GM18511 (cell line): Measurements from ENCODE around the gene LDAH.

ENCODE experiments used
- ATAC-seq: cut with Tn5 transposase; IDR thresholded peaks from one replicate; pipeline ENCODE4 v1.9.1; 2021; ENCODE audit warnings: mild to moderate bottlenecking, moderate library complexity; ENCODE audit not compliant: unreplicated experiment

The LDAH gene

GRCh38 chr2:20687260-20687832 lies 135.6 kb downstream of the LDAH start:
- no peak for ATAC-seq

DNA sequence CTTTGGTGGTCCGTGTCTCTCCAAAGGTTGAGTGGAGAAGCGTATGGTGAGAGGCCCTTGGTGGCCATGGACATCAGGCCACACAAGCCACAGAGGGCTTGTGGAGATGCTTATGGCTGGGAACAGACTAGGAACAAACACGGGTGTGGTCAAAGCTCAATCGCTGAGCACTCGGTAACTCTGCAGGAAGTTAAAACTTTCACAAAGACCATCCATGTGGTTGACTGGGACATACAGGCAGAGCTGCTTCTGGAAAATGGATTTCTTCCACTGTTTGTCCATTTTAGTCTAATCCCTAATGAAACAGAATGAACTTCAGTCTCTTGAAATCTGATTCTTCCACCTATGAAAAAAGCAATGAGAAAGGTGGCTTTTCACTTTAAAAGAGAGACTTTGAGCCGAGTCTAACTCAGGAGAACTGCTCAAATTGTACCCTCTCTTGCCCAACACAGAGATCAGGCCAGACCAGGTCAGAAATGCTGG lies 138.3 kb downstream of the LDAH start:
- no peak for ATAC-seq

DNA sequence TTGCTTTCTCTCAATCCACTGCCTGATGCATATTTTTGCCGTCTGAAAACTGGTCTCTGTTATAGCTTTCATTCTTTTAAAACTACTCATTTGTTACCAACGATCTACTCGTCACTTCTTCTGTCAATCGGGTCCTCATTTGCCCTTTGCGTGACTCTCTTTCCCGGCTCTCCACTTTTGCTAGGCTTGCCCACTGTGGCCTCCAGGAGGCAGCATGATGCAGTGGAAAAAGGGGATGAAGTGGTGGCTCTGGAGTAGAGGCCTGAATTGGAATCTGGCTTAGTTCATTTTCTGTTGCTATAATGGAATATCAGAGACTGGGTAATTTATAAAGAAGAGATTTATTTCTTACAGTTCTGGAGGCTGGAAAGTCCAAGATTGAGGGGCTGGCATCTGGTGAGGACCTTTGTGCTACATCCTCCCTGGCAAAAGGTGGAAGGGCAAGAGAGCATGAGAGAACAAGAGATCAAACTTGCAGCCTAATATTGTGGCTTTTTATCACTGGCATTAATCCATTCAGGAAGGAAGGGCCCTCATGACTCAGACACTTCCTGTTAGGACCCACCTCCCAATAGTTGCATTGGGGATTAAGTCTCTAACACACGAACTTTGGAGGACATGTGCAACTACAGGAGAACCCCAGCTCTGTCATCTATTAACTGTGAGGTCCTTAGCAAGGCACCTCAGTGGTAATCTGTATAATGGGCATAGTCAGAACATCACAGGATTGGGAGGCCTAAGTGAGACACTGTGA lies 140.6 kb downstream of the LDAH start:
- no peak for ATAC-seq

- no peak for ATAC-seq
These were observed 142.0 kb downstream of the LDAH start for GRCh38 chr2:20680744-20681375.

GRCh38 chr2:20678780-20679179 lies 144.1 kb downstream of the LDAH start:
- no peak for ATAC-seq

DNA sequence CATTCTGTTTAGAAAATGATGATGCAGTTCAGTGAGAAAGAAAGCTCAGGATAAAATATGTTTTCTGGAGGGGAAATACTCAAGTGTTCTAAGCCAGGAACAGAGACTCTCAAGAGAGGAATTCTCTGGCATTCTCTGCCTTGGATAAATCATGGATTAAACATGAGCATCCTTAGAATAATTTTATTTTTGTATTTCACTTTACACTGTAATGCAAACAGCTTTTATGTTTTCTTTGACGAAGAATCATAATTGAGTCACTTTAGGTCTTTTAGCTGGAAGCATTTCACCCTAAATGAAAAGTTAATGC lies 144.9 kb downstream of the LDAH start:
- ATAC-seq = no peak

DNA sequence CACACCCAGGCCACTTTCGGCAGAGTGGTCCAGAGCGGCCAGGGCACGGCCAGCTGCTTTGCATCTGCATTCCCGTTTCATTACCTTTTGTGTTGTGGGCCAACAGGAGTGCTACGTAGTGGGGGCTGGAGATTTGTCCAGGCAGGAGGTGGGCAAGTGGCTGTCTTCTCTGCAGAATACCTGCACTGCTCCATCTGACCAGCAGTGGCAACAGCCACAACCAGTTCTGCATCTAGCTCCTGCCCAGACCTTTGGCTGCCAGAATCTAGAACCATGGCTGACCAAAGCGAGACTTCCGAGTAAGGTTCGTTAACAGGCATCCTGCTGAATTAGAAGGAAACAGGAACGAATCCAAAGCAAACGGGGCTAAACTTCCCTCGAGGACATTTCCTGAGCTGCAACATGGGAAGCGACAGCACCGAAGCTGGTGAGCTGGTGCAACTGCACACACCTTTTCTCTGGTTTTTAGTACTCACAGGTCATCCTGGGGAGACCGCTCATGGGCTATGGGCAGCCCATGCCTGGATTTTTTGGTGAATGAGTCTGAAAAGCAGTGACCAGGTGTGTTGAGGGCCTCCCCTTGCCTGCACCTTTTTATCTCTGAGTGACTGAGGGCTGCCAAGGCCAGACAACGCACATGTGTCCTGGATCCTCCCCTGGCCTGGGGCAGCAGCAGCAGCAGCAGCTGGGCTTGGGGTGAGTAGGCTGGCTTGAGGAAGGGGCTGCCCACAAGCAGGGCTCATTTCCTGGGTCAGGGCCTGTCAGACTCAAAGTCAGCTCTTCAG lies 145.4 kb downstream of the LDAH start:
- ATAC-seq = peak; percentile 42

- peak; percentile 75 for ATAC-seq
These were observed 146.3 kb downstream of the LDAH start for GRCh38 chr2:20676353-20677215.

GRCh38 chr2:20675701-20676352 lies 147.1 kb downstream of the LDAH start:
- ATAC-seq = peak; percentile 68

GRCh38 chr2:20674974-20675679 lies 147.8 kb downstream of the LDAH start:
- no peak for ATAC-seq

GRCh38 chr2:20674309-20674965 lies 148.5 kb downstream of the LDAH start:
- ATAC-seq = no peak

DNA sequence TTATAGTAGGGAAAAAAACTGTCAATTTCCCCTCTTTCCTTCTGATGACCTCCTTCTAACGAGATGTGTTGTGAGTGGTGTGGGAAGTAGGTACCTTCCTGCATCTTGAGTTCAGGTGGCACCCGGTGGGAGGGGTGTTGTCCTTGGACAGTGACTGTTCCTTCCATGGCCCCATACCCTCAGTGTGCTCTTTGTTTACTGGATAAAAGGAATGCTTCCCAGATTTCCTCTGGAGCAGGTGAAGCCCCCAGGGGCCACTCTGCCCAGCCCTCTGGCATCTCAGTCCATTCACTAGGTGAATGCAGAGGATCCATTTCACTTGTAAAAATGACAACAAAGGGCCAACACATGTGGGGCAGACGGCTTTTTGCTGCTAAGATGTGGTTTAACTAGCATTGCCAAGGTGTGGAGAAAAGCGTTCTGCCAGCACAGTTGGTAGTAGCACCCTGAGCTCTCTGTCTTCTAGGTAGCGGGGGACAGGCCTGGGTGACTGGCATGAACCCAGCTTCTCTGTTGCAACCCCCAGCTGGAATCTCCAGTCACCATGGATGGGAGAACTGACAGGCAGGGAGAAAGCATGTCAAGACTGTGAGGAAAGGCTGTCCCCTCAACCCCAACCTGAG lies 149.1 kb downstream of the LDAH start:
- no peak for ATAC-seq

- no peak for ATAC-seq
These were observed 150.5 kb downstream of the LDAH start for GRCh38 chr2:20672201-20672951.

DNA sequence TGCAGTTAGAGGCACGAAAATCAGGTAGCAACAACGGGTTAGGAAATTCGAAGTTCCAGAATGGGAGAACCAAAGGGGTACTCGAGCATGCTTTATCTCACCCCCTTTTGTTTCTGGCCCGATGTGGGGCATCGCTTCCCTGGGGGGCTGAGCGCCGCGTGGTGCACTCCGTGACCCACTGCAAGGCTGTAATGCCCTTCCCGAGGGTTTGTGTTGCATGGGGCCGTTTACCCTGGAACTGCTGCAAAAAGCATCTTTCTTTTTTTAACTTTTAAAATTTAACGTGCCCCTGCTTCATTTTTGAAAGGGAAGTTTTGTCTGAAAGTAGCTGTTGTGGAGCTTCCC lies 151.2 kb downstream of the LDAH start:
- ATAC-seq = no peak

DNA sequence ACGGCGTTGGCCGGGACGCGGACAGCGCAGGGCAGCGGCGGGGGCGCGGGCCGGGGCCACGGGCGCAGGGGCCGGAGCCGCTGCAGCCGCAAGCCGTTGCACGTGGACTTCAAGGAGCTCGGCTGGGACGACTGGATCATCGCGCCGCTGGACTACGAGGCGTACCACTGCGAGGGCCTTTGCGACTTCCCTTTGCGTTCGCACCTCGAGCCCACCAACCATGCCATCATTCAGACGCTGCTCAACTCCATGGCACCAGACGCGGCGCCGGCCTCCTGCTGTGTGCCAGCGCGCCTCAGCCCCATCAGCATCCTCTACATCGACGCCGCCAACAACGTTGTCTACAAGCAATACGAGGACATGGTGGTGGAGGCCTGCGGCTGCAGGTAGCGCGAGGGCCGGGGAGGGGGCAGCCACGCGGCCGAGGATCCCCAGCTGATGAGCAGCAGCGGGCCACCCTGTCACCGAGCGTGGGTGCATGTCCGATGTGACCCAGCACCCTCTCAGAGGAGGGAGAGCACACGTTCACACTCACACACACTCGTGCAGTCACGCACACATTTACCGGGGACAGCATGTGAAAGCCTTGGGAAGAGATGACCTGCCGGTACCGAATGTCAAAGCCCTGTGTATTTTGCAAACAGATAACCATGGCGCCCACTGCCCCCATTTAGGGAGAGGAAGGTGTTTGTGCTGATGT lies 151.7 kb downstream of the LDAH start:
- no peak for ATAC-seq

DNA sequence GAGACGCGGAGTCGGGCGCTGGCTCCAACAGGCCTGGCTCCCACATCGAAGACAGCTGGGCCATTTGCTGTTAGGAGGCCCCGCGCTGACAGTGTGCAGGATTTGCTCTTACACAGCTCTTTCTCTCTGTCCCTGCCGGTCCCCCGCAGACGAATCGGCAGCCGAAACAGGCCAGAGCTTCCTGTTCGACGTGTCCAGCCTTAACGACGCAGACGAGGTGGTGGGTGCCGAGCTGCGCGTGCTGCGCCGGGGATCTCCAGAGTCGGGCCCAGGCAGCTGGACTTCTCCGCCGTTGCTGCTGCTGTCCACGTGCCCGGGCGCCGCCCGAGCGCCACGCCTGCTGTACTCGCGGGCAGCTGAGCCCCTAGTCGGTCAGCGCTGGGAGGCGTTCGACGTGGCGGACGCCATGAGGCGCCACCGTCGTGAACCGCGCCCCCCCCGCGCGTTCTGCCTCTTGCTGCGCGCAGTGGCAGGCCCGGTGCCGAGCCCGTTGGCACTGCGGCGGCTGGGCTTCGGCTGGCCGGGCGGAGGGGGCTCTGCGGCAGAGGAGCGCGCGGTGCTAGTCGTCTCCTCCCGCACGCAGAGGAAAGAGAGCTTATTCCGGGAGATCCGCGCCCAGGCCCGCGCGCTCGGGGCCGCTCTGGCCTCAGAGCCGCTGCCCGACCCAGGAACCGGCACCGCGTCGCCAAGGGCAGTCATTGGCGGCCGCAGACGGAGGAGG lies 152.4 kb downstream of the LDAH start:
- ATAC-seq = no peak
